ENCODE measurements around the gene SSRP1.
A peak's percentile ranks its signal among the peaks of the same experiment; 100 is the strongest.

Gene SSRP1

GRCh38 chr11:57336111-57336666 lies 497 bp upstream of the SSRP1 start:
- DNase-seq: no peak

- DNase-seq: no peak
Measured at GRCh38 chr11:57335023-57335342, 709 bp downstream of the SSRP1 start.

- DNase-seq: no peak
Measured at GRCh38 chr11:57332694-57333440, 2.8 kb downstream of the SSRP1 start.

GRCh38 chr11:57331720-57332119 lies 4.0 kb downstream of the SSRP1 start:
- DNase-seq: no peak

- DNase-seq: no peak
Measured at GRCh38 chr11:57330029-57330428, 5.7 kb downstream of the SSRP1 start.

GRCh38 chr11:57327721-57328120 lies 8.0 kb downstream of the SSRP1 start:
- no peak for DNase-seq

GRCh38 chr11:57325735-57326048 lies 10.0 kb downstream of the SSRP1 start:
- DNase-seq: no peak

GRCh38 chr11:57324886-57325734 lies 10.6 kb downstream of the SSRP1 start, which contains the start of gene TNKS1BP1:
TNKS1BP1 (minus strand) TSS chr11:57324952; CDS start chr11:57321885, 3,067 bp downstream.
- DNase-seq: peak; percentile 98

GRCh38 chr11:57324154-57324885 lies 11.4 kb downstream of the SSRP1 start:
- peak; percentile 48 for DNase-seq

- no peak for DNase-seq
Measured at GRCh38 chr11:57323855-57324153, 11.9 kb downstream of the SSRP1 start.

GRCh38 chr11:57323167-57323854 lies 12.4 kb downstream of the SSRP1 start:
- peak; percentile 34 for DNase-seq

- peak; percentile 99 for DNase-seq
Measured at GRCh38 chr11:57322256-57323166, 13.2 kb downstream of the SSRP1 start.

- peak; percentile 12 for DNase-seq
Measured at GRCh38 chr11:57321388-57322255, 14.1 kb downstream of the SSRP1 start.

- no peak for DNase-seq
Measured at GRCh38 chr11:57320719-57321387, 14.8 kb downstream of the SSRP1 start.

GRCh38 chr11:57320067-57320718 lies 15.5 kb downstream of the SSRP1 start:
- DNase-seq: no peak

- peak; percentile 45 for DNase-seq
Measured at GRCh38 chr11:57318178-57318577, 17.5 kb downstream of the SSRP1 start.

GRCh38 chr11:57316017-57316416 lies 19.7 kb downstream of the SSRP1 start:
- no peak for DNase-seq

GRCh38 chr11:57315491-57315890 lies 20.2 kb downstream of the SSRP1 start:
- peak; percentile 73 for DNase-seq

- DNase-seq: no peak
Measured at GRCh38 chr11:57314221-57314973, 21.3 kb downstream of the SSRP1 start.

Measured in fibroblast of upper back skin (primary cell).